Activated CD4-positive, alpha-beta T cell treated with anti-CD3 and anti-CD28 coated beads, Interleukin-2, amount 50 U/mL, for 1 hour (primary cell): Measurements from ENCODE around the gene MGMT.

Experiments used
- DNase-seq: peaks from one replicate; pipeline ENCODE4 v3.0.0-alpha.2; 2020

MGMT gene

DNA sequence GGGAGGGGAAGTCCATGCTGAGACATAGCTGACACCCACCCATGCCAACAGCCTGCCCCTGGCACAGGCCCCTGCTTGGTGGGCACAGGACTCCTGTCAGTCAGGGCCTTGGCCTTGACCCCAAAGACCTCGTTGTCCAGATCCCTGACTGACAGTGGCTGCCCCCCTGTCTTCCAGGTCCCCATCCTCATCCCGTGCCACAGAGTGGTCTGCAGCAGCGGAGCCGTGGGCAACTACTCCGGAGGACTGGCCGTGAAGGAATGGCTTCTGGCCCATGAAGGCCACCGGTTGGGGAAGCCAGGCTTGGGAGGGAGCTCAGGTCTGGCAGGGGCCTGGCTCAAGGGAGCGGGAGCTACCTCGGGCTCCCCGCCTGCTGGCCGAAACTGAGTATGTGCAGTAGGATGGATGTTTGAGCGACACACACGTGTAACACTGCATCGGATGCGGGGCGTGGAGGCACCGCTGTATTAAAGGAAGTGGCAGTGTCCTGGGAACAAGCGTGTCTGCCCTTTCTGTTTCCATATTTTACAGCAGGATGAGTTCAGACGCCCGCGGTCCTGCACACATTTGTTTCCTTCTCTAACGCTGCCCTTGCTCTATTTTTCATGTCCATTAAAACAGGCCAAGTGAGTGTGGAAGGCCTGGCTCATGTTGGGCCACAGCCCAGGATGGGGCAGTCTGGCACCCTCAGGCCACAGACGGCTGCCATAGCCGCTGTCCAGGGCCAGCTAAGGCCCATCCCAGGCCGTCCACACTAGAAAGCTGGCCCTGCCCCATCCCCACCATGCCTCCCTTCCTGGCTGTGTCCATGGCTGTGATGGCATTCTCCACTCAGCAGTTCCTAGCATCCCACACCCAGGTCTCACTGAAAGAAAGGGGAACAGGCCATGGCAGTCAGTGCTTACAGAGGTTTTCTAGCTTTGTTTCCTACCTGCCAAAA is 299.8 kb downstream of the MGMT start:
- no peak for DNase-seq

DNA sequence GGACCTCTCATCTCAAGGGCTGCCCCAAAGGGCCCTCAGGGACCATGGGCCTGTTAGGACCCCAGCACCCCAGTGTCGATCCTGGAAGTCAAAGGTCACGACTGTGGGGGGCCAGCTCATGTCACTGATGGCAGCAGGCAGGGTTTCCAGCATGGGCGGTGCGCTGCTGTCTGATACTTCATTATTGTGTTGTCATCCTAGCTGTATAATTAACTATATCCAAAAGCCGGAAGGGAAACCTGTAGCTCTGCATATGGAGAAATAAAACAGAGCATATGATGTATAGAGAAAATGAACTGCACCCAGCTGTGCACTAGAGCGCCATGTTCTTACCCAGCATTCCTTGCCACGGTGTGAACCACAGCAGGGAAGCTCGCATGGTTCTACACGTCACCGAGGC is 300.7 kb downstream of the MGMT start:
- DNase-seq: no peak

DNA sequence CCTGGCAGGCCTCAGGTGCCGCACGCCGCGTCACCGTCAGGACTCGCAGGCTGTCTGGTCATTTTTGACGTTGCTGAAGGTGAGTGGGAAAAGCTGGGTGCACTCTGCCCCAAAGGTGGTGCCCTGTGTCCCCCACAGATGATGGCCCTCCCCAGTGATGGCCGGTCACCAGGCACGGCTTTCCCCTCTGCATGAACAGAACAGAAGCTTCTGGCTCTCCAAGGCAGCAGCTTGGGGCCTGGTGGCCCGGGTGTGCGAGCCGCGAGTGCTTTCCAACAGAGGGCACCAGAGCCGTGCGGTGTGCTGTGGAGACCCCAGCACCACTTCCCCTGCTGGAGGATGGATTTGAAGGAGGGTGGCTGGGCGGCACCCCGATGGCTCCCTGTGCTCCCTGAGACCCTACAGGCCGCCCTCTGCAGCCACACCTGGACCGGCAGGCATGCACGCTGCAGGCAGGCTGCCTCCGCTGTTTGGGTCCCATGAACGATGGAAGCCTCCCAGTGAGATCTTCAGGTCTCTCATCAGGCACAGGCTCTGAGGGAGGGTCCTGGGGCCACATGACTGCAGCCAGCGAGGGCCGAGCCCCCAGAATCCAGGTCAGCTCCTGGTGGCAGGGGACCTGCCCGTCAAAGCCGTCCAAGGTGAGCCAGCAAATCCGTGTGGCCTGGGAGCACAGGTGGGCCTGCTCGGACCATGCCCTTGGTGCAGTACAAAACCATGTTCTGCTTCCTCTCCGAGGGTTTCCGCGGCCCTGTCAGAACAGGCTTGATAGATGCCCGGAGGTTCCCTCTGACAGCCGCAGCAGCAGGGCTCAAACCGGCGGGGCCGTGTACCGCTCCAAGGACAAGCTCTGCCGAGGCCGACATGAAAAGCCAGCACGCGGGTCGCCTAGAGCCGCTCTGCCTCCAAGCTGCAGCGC is 301.7 kb downstream of the MGMT start:
- no peak for DNase-seq

DNA sequence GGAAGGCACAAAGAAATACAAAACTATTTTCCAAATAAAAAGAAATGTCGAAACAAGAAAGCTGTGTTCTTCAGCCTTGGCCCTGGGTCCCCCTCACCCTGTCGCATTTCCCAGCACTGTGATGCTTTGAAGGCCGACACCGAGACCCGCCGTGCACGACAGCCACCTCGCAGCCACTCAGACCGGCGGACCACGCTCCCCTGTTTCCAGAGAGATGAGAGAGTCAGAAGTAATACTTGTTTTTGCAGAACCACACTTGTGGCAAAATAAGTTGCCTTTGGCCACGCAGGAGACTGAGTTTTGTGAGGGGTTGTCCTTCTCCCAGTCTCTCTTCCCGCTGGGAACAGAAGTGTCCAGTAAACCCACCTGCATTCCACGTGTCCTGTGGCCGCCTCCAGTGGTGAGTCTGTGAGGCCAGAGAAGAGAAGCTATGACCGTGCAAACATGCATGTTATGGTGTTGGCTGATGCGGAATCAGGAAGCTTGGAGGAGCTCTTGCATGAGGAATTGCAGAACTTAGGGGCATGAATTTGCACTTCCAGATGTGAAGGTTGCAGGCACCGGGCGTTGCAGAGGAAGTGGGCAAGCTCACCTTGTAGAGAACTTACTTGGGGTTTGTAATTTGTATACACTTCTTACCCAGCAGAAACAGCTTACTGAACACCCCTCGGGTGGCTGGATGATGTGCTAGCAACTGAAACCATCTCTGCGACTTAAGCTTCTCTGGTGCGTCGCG is 302.5 kb downstream of the MGMT start:
- DNase-seq: no peak

DNA sequence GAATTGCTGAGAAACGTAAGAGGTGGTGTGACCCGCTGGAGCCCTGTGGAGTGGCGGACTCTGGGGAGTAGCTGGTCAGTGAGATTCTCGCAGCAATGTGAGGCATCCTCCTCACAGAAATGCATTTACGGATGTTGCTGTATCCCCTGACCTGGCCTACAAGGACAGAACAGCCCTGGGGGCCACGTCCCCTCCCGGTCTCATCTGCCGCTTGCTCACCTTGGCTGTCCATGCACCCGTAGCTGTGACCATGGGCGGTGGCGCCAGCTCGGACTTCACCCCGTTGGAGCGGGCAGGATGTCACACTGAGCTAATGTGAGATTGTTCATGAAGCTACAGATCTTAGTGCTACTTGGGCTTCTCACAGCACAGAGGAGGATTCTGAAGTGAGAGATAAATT is 303.2 kb downstream of the MGMT start:
- DNase-seq: no peak

DNA sequence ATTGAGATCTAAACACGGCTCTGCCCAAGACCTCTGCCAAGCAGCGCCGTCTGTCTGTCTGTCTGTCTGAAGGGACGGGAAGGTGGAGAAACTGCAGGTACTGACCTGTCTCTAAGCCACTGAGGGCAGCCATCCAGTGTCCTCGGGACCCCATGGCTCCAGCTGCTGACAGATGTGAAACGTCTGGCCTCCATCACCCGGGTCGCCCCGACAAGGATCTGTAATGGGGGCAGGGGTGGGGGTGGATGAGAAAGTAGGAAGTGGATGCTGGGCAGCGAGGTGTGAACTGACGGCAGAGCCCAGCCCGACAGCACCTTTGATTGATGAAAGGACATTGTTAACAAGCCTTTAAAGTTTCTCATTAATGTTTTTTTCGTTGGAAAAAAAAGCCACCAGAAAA is 304.0 kb downstream of the MGMT start:
- DNase-seq: no peak

DNA sequence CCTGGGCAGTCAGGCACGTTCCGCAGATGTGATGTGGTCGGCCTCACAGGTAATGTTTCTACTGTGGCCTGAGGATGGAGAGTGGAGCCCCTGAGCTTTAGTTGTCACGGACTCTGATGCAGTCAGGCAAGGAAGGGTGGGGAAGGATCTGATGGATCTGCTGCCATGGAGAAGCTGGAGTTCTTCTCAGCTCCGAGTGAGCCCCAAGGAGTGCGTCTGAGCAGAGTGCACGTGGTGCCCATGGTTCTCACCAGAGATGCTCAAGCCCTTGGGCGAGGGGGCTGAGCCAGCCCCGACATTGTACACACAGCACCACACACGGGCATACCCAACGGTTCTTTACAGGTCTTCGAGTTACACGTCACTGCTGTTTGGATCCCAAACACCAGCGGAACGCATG is 304.5 kb downstream of the MGMT start:
- no peak for DNase-seq

DNA sequence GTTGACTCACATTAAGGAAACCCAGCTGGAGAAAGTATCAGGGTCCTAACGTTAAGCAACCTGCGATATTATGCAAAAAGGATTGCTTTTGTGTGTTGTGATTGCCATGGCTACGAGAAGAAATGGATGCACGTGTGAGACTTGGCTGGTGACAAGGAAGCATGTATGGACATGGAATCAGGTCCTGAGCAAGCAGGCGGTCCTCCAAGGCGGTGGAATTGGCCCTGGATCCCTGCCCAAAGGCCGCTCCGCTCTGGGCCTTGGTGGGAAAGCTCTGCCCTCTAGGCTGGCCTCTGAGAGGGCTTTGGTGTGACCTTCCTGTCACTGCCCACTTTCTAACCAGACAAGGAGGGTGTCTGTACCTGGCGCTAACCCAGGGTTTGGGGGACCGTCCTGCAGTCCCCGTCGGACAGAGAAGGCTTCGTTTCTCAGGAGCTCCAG is 305.0 kb downstream of the MGMT start:
- DNase-seq: no peak

DNA sequence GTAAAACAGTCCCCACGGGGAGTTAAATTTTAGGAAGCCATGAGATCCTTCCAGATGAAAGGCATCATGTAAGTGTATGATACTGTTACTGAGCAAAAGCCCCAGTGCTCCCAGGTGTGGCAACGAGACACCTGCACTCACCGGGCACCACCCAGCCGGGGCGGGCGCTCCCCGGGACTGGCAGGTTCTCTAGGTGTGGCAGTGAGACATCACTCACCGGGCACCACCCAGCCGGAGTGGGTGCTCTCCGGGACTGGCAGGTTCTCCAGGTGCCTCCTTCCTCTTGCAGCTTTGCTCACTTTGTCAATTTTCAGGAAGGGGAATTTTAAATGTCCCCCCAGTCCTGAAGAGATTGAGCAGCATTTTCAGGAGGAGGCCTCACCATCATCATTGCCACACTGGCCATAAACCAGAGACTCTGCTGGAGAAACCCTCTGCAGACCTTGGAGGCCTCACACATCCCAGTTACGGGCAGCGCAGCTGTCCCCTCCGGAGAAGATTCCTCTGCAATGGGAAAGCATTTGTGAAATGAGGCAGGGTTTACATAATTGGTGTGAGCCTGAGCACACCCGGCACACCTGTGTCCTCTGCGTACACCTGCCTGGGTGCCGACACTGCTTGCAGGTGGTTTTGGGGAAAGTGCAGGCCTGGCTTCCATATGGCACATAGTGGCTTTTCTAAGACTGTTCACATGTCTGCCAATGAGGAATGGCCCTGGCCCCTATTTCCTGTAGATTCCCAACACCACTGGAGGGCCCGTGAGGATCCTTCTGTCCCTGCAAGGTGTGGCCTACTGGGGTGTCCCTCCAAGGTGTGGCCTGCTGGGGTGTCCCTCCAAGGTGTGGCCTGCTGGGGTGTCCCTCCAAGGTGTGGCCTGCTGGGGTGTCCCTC is 305.7 kb downstream of the MGMT start:
- no peak for DNase-seq

DNA sequence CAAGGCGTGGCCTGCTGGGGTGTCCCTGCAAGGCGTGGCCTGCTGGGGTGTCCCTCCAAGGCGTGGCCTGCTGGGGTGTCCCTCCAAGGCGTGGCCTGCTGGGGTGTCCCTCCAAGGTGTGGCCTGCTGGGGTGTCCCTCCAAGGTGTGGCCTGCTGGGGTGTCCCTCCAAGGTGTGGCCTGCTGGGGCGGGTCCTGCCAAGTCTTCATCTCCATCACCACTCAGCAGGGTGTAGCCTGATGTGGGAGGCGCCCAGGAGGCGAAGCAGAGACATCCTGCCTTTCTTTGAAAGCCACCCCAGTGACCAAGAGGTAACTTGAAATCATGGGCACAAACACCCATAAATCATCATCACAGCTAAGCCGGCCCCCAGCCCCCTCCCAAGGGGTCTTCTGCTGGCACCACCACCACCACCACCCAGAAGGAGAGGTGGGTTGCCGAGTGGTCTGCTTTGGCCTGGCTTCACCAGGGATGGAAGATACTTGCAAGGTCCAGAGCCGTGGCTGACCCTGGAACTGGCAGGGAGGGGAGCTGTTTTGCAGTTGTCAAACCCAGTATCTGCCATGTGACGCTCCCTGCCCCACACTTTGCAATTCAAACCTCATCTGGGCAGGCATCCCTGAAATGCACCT is 306.4 kb downstream of the MGMT start:
- no peak for DNase-seq

DNA sequence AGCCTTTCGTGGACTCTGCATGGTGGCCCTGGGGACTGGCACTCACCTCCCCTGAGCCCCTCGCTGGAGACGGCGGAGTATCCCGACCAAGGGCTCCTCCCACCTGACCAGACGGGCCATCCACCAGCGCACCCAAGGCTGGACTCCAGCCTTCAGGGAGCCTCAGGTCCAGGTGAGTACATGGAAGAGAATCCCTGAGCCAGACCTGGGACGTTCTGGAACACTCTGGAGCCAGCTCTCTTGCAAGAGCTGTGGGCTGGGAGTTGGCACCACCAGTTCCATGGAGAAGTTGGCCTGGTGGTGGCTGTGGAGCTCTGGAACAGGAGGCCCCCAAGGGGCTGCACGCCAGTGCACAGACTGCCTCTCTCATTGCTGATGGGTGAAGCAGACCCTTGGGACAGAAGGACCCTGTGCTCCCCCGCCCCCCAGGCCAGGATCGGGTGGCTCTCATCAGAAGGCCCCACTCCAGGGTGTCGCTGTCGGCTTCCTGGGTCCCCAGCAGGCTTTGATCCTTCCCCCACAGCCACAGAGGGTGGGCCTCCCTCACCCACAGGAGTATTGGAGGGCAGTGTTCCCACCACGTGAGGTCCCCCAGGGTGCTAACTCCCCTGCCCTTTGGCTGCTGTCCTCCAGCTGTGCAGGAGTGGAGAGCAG is 307.2 kb downstream of the MGMT start:
- DNase-seq: no peak

DNA sequence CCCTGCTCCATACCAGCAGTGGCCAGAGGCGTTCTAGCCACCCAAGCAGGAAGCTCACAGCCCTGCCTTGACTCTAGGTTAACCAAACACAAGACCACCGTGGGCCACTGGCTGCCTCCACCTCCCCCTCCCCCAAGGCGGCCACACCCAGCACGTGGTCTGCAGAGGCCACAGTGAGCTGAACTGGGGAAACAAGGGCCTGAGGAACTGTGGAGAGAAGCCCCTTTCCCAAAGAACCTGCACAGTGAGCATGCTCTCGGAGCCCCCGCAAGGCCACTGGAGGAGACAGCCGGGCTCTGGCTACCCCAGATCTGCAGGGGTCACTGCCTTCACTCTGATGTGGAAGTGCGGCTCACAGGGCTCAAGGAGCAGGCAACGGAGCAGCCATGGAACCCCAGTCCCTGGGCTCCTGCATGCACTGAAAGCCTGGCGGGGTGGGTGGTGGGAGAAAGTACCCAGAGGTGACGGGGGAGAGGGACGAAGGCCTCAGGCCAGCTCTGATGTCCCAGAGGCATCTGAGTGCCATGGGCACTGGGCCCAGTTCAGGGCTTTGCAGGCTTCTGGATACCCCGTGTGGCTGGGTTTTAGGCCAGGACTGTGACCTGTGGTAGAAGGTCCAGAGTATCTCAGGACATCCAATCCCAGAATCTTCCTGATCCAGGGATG is 307.8 kb downstream of the MGMT start:
- no peak for DNase-seq

DNA sequence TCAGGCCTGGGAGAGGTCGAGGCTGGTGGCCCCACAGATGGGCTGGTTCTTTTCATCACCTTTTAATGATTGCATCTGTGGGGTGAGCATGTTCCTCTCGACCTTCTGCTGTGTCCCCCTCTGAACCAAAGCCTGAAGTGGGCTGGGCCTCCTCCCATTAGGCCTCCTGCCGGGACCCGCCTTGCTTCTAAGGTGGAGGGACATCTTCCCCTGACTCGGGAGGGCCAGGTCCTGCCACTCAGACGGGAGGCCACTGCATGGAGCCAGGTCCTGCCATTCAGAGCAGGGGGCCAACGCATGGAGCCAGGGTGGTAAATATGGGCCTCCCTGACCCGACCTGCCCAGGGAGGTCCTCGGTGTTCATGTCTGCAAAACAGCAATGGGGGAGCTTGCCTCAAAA is 308.6 kb downstream of the MGMT start:
- DNase-seq: no peak

DNA sequence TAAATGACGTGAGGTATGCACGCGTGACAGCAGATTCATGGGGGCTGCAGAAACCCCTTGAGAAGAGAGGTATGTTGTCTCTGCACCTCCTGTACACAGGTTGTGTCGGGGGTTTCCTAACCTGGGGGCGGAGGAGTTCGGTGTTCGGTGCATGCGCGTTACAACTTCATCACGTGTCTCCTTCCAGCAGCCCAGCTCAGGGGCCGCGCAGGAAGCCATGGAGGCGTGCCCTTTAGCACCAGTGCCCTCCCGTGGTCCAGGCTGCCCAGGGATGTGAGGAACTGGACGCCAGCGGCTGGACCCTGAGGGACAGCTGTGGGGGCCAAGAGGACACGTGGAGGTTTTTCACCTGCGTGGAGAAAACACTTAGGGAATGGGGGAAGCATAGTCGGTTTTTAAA is 310.6 kb downstream of the MGMT start:
- no peak for DNase-seq

DNA sequence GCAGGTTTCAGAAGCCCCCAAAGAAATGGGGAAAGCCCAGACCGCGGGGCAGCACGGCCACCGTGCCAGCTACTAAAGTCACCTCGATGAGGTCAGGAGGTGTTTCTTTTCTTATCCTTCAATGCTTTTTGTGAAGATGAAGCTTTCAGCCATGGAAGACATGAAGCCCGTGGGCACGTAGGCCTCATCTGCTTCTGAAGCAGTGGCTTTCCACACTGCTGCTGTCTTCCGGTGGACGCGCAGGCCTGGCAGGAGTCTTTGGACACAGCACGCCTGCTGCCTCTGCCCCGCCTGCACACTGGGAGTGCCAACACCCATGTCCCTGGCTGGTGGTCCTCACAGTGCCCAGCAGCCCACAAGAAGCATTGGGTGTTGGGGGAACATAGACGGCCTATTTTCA is 311.5 kb downstream of the MGMT start:
- DNase-seq: no peak

DNA sequence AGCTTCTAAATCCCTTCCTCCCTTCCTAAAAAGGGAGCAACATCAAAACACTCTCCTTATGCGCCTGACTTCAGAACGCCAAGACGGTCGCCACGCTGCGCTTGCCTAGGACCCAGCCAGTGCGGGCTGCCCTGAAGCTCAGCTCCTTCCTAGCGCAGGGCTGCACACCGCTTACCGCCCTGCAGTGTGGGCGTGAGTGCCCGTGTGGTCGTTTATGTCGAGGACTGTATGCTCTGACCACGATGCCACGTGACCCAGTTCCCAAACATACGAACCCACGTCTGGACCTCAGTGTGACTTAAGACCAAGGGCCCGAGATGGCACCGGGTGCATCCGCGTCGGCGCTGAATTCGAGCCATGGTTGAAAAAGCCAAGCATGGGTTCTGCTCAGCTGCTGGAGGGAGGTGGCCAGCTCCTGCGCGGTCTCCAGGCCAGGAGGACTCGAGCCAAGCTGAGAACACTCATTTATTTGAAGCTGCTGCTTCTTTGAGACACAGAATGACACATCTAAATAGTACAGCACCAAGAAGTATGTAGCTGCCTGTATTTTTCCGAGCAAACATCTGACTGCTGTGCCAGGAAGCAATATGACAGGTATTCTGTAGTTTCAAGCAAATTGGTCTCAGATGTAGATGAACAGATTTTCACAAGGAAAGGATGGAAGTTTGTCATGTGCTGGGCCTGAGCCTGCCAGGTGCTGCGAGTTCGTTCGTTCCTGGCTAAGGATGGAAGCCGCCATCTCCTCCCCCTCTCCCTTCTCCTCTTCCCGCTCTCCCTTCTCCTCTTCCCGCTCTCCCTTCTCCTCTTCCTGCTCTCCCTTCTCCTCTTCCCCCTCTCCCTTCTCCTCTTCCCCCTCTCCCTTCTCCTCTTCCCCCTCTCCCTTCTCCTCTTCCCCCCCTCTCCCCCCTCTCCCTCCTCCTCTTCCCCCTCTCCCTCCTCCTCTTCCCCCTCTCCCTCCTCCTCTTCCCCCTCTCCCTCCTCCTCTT is 312.4 kb downstream of the MGMT start:
- DNase-seq: no peak

DNA sequence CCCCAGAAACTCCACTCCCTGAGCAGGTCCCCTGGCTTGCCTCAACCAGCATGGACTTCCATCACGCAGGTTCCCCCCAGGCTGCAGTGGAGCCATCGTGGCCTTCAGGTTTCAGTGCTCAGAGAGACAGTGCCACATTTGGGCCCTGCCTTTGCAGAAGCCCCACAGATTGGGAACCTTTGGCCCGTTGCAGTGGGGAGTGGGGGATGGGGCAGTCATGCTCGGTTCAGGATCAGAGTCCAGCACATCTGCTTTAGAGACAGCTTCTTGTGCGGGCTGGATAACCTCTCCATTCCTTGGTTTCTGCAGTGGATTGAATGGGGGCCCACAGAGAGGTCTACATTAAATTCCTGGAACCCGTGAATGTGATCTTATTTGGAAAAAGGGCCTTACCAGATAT is 313.2 kb downstream of the MGMT start:
- no peak for DNase-seq

DNA sequence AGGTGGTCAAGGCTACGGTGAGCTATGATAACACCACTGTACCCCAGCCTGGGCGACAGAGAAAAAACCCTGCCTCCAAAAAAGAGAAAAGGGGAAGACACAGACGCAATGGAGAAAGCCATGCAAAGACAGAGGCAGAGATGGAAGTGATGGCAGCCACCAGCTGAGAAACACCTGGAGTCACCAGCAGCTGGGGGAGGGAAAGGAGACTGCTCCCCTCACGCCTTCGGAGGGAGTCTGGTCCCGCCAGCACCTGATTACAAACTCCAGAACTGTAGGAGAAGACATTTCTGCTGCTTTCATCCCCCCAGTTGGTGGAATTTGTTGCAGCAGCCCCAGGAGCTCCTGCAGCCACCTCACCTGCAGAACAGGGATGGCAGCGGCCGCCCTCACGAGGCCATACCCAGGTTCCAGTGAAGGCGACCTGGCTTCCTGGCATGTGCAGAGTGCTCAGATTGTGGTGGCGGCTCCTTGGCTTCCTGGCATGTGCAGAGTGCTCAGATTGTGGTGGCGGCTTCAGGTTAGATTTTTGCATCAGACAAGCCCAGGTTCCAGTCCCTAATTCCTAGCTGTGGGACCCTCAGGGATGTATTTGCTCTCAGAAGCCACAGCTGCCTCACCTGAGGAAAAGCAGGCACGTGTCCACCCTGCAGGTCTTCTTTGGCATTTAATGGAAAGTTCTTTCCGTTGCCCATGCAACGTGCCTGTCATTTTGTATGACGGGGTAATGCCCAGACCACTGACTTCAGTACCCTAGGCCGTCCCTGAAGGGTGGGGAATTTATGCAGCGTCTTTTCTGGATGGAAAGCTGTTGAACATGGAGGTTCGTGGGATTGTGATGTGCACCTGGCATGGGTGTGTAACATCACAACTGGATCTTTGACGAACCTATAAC is 314.1 kb downstream of the MGMT start:
- no peak for DNase-seq
